Activated CD4-positive, alpha-beta T cell treated with anti-CD3 and anti-CD28 coated beads, Interleukin-2, amount 10 ng/mL, durations not matched to agents 7 days and 5 days (primary cell): ENCODE results near the gene SMAD7. TPM values are rescaled to one million over a fixed set of nuclear protein-coding genes. Genes with fewer than 3 reads are reported as not detected.

Source experiments
- CTCF ChIA-PET: fragments of 350-600 bp; sonication (Branson Sonifier 250); formaldehyde crosslinking; loops from one replicate; lab custom pipeline; 2021; ENCODE audit warnings: antibody characterized with exemption; lab: Charles Lee
- POLR2A ChIA-PET: fragments of 350-600 bp; sonication (Branson Sonifier 250); formaldehyde crosslinking; loops from one replicate; lab custom pipeline; 2021; ENCODE audit warnings: antibody characterized with exemption; lab: Charles Lee
- DNase-seq: peaks from one replicate; pipeline ENCODE4 v3.0.0-alpha.2; 2020
- H3K27ac Mint-ChIP-seq: one replicate; pipeline ENCODE4 v1.8.0; 2021; ENCODE audit warnings: mild to moderate bottlenecking, moderate library complexity, mixed read lengths
- H3K27me3 Mint-ChIP-seq: one replicate; pipeline ENCODE4 v1.8.0; 2021; ENCODE audit warnings: mixed read lengths
- H3K36me3 Mint-ChIP-seq: one replicate; pipeline ENCODE4 v1.8.0; 2021; ENCODE audit warnings: low read depth, mixed read lengths
- H3K4me1 Mint-ChIP-seq: one replicate; pipeline ENCODE4 v1.8.0; 2021; ENCODE audit warnings: mixed read lengths
- H3K4me3 Mint-ChIP-seq: one replicate; pipeline ENCODE4 v1.8.0; 2021; ENCODE audit warnings: mild to moderate bottlenecking, moderate library complexity, mixed read lengths
- H3K9me3 Mint-ChIP-seq: one replicate; pipeline ENCODE4 v1.8.0; 2021; ENCODE audit warnings: mixed read lengths
- total RNA-seq, 2 experiments: library from RNA; stranded (reverse); gene quantifications; one replicate each; pipeline ENCODE4 v1.2.3, GENCODE V29; 2021

Gene SMAD7
- total RNA-seq, 2 experiments from 2014 or later: 19.5 to 21.7 TPM

- Mint-ChIP-seq H3K4me3 (no peak overlapping the region), H3K4me1 (peaks cover 51% of the 10 kb centered on the region), H3K9me3 (no peaks in the 10 kb centered on the region), H3K36me3 (peaks cover 36% of the 10 kb centered on the region), H3K27me3 (no peaks in the 10 kb centered on the region), H3K27ac (no peak overlapping the region)
- CTCF ChIA-PET: interaction anchor here (0.5 to 1.6 kb wide), 4 partner anchors 18 to 1417 kb away, joined by 3 to 4 read pairs (median 3); no protein-coding TSS in a partner anchor
- POLR2A ChIA-PET: interaction anchor here (0.6 kb wide), 1 partner anchor 192 kb away, joined by 3 read pairs; no protein-coding TSS in a partner anchor
- no peak for DNase-seq
Observed at GRCh38 chr18:48919547-48919946, 31.2 kb downstream of the SMAD7 start.

DNA sequence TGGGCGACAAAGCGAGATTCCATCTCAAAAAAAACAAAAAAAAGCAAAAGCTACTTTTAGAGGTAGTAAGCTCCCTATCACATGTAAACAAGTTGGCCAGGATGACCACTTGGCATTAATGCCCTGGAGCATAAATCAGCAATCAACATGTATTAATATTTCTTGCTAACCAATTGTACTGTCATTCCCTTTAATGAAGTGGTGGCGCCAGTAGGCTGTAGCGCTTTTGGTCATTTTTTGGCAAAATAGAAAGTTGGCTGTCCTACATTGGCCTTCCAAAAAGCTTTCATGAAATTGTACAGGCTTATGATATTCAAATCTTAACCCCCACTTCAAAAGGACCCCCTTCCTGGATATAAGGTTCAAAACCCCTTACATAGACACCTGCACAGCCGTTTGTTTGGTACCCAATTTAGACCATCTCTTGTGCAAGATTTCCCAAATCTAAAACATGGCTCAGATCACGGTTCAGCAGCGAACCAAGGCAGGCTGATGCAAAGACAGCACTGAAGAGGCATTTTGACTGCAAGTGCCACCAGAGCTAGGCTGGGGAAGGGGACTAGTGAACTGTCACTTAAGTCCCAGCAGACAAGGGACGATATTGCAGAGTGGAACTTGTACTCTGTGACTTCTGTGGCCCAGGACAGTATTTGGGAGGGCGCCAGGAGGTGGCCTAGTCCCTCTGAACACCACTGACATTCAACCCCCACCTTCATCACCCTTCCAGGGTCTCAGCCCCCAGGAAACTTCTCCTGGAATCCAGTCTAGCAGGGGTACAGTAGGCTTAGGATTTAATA is 31.9 kb downstream of the SMAD7 start:
- POLR2A ChIA-PET: interaction anchor here (0.6 kb wide), 1 partner anchor 192 kb away, joined by 3 read pairs; no protein-coding TSS in a partner anchor
- no peak overlapping the region for H3K4me3 Mint-ChIP-seq
- H3K27me3 Mint-ChIP-seq: no peaks in the 10 kb centered on the region

DNA sequence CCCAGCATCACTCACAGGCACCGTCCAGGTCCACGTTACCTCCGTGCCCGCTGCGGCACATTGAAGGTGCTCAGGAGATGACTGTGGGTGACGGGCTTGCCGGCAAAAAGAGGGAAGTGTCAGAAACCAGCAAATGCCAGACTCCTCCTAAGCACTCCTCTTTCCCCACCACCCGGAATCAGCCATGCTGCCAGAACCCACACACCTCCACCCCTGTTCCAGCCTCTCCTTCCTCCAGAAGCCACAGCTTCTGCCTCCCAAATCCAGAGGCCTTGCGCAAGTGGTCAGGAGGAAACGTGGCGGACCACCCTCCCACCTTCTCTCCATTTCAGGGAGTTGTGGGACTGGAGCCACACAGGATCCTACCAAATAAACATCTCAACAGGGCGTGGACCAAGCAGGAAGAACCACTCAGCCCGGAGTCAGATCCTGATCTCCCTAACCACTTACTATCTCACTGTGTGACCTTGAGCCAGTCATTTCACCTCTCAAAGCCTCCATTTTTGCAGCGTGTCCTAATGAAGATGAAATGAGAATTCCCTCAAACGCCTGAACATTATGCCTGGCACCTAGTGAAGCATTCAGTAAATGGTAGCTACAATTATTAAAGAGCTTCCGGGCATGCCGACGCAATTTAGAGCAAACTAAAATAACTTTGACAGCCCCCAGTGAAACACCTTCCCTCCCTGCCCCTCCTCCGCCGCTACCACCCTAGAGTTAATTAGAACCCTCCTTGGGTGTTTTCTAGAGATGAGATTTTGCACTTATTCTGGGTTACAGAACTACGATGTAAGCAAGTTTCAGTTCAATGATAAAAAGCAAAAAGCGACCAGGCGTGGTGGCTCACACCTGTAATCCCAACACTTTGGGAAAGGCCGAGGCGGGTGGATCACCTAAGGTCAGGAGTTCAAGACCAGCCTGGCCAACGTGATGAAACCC is 32.9 kb downstream of the SMAD7 start:
- Mint-ChIP-seq H3K4me3 (no peak overlapping the region), H3K27me3 (no peaks in the 10 kb centered on the region), H3K9me3 (no peaks in the 10 kb centered on the region), H3K36me3 (peaks cover 26% of the 10 kb centered on the region), H3K4me1 (peaks cover 44% of the 10 kb centered on the region), H3K27ac (peak overlapping the region; percentile 81)
- ChIA-PET POLR2A (no interaction called here), CTCF (no interaction called here)
- no peak for DNase-seq

More for the DNA sequence above, 31.9 kb downstream of the SMAD7 start:
- H3K27ac Mint-ChIP-seq: no peak overlapping the region
- peaks cover 46% of the 10 kb centered on the region for H3K4me1 Mint-ChIP-seq
- CTCF ChIA-PET: interaction anchor here (0.5 to 1.6 kb wide), 2 partner anchors 19 to 35 kb away, joined by 3 to 4 read pairs; no protein-coding TSS in a partner anchor
- H3K9me3 Mint-ChIP-seq: no peaks in the 10 kb centered on the region
- peaks cover 34% of the 10 kb centered on the region for H3K36me3 Mint-ChIP-seq
- DNase-seq: no peak

DNA sequence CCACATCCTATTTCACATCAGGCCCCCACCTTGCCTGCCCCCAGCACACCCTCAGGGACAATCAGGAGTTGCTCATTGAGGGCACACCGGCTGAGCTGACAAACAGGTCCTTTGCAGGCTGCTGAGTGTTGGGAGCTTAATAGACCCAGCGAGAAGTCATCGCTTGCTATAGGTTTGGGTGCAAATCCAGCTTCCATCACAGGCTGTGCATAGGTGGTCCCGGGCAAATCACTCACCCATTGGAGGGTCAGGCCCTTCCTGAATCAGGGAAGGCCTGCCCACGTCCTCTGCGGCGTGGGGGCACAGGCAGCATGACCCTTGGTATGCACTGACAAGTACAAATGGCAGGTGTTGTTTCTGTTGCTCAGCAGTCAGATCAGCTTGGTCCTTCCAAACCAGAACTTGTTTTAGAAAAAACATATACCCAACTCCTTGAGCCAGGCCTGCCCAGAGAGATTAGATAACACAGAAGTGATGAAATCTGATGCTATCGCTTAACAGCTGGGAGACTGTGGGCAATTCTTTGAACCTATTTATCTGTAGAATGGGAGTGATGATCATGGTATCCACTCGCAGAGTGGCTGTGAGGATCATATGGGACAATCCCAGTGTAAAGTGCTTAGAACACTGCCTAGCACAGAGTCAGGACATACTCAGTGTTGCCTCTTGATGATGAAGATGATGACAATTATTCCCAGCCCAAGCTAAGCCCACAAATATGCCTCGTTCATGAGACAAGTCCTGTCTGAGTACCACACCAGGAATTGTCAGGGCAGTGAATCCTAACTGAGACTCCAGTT is 34.9 kb downstream of the SMAD7 start:
- H3K27me3 Mint-ChIP-seq: no peaks in the 10 kb centered on the region
- CTCF ChIA-PET: interaction anchor here (0.6 to 1.6 kb wide), 5 partner anchors 9 to 875 kb away, joined by 3 to 7 read pairs (median 3); no protein-coding TSS in a partner anchor

DNA sequence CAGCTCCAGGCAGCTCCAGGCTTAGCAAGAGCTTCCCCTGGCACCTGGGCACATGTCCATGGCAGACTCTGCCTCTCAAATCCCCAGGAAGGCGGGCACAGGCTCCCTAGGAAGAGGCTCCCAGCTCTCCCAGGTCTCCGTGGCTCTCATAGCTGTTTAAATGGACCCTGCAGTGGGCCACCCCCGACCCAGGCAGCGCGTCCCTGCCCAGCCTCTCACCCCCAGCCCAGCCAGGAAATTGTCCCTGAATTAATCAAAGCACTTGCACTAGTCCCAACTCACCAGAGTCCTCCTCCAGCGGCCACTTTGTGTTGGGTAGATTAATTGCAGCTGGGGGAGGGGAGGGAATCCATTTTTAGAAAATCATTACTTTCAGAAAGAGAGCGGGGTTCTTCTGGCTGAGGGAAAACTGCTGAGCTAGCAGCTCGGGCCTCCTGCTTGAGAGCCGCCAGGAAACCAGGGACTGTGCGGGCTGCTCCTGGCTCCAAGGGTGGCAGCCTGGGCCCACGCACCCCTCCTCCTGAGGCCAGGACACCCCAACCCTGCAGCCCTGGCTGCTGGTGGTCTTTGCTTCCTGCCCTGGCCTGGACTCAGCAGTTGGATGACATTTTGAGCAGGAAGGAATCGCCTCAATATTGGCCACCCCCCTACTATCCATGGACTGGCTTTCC is 36.0 kb downstream of the SMAD7 start:
- no peak overlapping the region for H3K27ac Mint-ChIP-seq
- H3K36me3 Mint-ChIP-seq: peaks cover 5% of the 10 kb centered on the region
- peaks cover 33% of the 10 kb centered on the region for H3K4me1 Mint-ChIP-seq
- no peaks in the 10 kb centered on the region for H3K9me3 Mint-ChIP-seq
- CTCF ChIA-PET: interaction anchor here (1.2 kb wide), 1 partner anchor 10 kb away, joined by 3 read pairs; no protein-coding TSS in a partner anchor
- H3K27me3 Mint-ChIP-seq: no peaks in the 10 kb centered on the region
- POLR2A ChIA-PET: no interaction called here
- H3K4me3 Mint-ChIP-seq: no peak overlapping the region
- DNase-seq: no peak

More for the DNA sequence above, 34.9 kb downstream of the SMAD7 start:
- Mint-ChIP-seq H3K4me3 (no peak overlapping the region), H3K27ac (no peak overlapping the region), H3K36me3 (peaks cover 13% of the 10 kb centered on the region), H3K4me1 (peaks cover 30% of the 10 kb centered on the region), H3K9me3 (no peaks in the 10 kb centered on the region)
- POLR2A ChIA-PET: interaction anchor here (0.6 kb wide), 1 partner anchor 1355 kb away, joined by 6 read pairs; no protein-coding TSS in a partner anchor
- no peak for DNase-seq

- Mint-ChIP-seq H3K36me3 (peaks cover under 1% of the 10 kb centered on the region), H3K27ac (no peak overlapping the region), H3K27me3 (no peaks in the 10 kb centered on the region), H3K4me3 (no peak overlapping the region), H3K9me3 (no peaks in the 10 kb centered on the region), H3K4me1 (peaks cover 37% of the 10 kb centered on the region)
- POLR2A ChIA-PET: no interaction called here
- no peak for DNase-seq
- CTCF ChIA-PET: interaction anchor here (0.6 to 1.5 kb wide), 6 partner anchors 9 to 1791 kb away, joined by 3 to 5 read pairs (median 4); no protein-coding TSS in a partner anchor
Observed at GRCh38 chr18:48913775-48914174, 37.0 kb downstream of the SMAD7 start.

DNA sequence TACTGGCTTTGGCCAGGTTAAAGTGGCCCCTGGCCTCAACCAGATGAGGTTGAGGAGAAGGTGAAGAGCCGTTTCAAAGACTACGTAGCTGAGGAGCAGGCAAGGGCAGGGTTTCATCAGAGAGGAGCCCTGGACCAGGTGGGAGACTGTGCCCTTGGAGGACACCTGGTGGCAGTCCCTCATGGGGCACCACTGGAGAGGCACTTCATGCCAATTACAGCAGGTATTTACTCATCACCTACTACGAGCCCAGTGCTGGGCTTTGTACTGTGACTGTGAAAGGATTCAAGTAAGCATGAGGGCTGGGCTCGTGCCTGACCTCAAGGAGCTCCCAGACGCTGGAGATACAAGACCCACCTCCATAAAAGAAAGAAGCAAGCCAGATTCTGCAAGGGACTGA is 37.6 kb downstream of the SMAD7 start:
- DNase-seq: peak; percentile 58
- CTCF ChIA-PET: interaction anchor here (0.7 to 1.5 kb wide), 6 partner anchors 9 to 136 kb away, joined by 3 to 5 read pairs (median 4); no protein-coding TSS in a partner anchor
- Mint-ChIP-seq H3K4me3 (no peak overlapping the region), H3K4me1 (peaks cover 41% of the 10 kb centered on the region), H3K9me3 (no peaks in the 10 kb centered on the region), H3K27me3 (no peaks in the 10 kb centered on the region), H3K27ac (no peak overlapping the region), H3K36me3 (no peaks in the 10 kb centered on the region)
- POLR2A ChIA-PET: no interaction called here

DNA sequence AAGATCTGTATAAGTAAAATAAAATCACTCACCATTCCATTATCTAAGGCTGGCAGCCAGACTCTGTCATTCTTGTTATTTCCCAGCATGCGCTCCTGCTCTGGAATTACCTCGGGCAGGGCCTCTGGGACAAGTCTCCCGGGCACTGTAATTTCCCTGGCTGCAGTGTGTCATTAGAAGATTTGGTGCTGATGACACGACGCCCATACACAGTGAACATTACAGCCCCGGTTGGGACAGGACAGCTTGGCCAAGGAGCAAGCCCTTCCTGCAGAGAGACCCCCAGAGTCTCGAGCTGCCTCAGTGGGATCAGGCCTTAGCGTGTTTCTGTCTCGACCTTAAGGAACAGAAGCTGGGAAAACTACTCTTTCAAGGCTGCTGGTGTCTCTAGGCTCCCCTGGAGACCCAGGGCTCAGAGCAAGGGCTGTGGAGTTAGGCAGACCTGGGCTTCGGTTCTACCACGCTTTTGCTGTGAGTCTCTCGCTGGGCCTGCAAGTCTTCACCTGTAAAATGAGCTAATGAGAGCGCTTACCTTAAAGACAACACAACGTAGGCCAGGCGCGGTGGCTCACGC is 39.7 kb downstream of the SMAD7 start:
- ChIA-PET POLR2A (no interaction called here), CTCF (interaction anchor here (1.4 to 1.5 kb wide), 2 partner anchors 13 to 16 kb away, joined by 3 read pairs; no protein-coding TSS in a partner anchor)
- Mint-ChIP-seq H3K27ac (no peak overlapping the region), H3K36me3 (no peaks in the 10 kb centered on the region), H3K4me3 (no peak overlapping the region), H3K9me3 (no peaks in the 10 kb centered on the region), H3K4me1 (peaks cover 34% of the 10 kb centered on the region), H3K27me3 (peaks cover 2% of the 10 kb centered on the region)
- DNase-seq: no peak

- no peak overlapping the region for H3K4me3 Mint-ChIP-seq
- ChIA-PET CTCF (interaction anchor here (1.4 kb wide), 1 partner anchor 15 kb away, joined by 3 read pairs; no protein-coding TSS in a partner anchor), POLR2A (no interaction called here)
- peaks cover 4% of the 10 kb centered on the region for H3K36me3 Mint-ChIP-seq
- no peak overlapping the region for H3K27ac Mint-ChIP-seq
- H3K9me3 Mint-ChIP-seq: peaks cover 4% of the 10 kb centered on the region
- DNase-seq: peak; percentile 45
- peaks cover 5% of the 10 kb centered on the region for H3K27me3 Mint-ChIP-seq
- H3K4me1 Mint-ChIP-seq: peaks cover 31% of the 10 kb centered on the region
Observed at GRCh38 chr18:48909721-48910120, 41.0 kb downstream of the SMAD7 start.

GRCh38 chr18:48908916-48909315 is 41.8 kb downstream of the SMAD7 start:
- H3K9me3 Mint-ChIP-seq: peaks cover 10% of the 10 kb centered on the region
- ChIA-PET POLR2A (no interaction called here), CTCF (interaction anchor here (0.7 kb wide), 1 partner anchor 78 kb away, joined by 4 read pairs; no protein-coding TSS in a partner anchor)
- peaks cover 11% of the 10 kb centered on the region for H3K36me3 Mint-ChIP-seq
- no peak for DNase-seq
- no peak overlapping the region for H3K27ac Mint-ChIP-seq
- H3K4me1 Mint-ChIP-seq: peaks cover 27% of the 10 kb centered on the region
- no peak overlapping the region for H3K4me3 Mint-ChIP-seq
- peaks cover 11% of the 10 kb centered on the region for H3K27me3 Mint-ChIP-seq

DNA sequence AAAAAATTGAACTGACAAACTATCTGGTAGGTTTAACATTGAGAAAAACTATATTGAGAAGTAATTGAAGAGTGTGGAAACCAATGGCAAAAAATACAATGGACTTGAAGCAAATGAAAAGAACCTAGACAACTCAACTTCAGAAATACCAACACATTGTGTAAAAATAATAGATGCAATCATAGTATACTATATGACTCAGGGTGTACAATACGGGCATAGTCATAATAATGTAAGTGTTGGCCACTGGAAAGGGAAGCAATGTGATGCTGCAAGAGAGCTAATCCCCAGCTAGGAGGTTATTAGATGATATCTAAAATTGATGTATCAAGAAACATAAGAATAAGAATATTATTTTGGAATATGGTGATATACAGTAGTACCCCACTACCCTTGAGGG is 45.3 kb downstream of the SMAD7 start:
- Mint-ChIP-seq H3K4me3 (no peak overlapping the region), H3K9me3 (peaks cover 12% of the 10 kb centered on the region), H3K36me3 (peaks cover 12% of the 10 kb centered on the region), H3K4me1 (peaks cover 17% of the 10 kb centered on the region), H3K27ac (no peak overlapping the region), H3K27me3 (peaks cover 11% of the 10 kb centered on the region)
- DNase-seq: no peak
- POLR2A ChIA-PET: no interaction called here
- CTCF ChIA-PET: no interaction called here
